HT-29 (cell line): ENCODE measurements around the gene FAM193A. TPM values are rescaled to one million over a fixed set of nuclear protein-coding genes. Genes with fewer than 3 reads are reported as not detected.
"Not testable (repeated sequence)": the region's sequence is repeated elsewhere in the genome, so short reads cannot be mapped to it uniquely, and the experiment has no call there.

Experiments used
- DNase-seq: peaks from one replicate; pipeline ENCODE4 v3.0.0-alpha.2; 2015; ENCODE audit warnings: low spot score
- total RNA-seq: library from RNA; depleted of rRNA; stranded (reverse); fragments of >200 nt; shearing (Covaris generic); gene quantifications from 2 replicates; pipeline ENCODE4 v1.2.3, GENCODE V29; 2014

FAM193A gene
- total RNA-seq, 1 experiment from 2014 or later = 13.8 TPM

DNA sequence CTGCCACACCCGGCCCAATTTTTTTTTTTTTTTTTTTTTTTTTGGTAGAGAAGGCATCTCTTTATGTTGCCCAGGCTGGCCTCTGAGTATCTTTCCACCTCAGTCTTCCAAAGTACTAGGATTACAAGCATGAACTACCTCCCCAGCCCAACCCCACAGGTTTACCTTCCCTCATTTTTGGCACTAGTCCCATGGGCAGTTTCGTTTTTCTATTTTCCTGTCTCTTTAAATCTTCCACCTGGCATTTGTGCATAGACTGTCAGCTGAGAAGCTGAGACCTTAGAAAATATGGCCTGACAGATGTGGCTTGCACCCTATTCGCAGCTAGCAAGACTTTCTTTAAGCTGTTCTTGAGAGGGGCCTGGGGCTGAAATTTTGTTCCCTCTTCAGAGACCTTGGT lies 191.8 kb downstream of the FAM193A start:
- no peak for DNase-seq

DNA sequence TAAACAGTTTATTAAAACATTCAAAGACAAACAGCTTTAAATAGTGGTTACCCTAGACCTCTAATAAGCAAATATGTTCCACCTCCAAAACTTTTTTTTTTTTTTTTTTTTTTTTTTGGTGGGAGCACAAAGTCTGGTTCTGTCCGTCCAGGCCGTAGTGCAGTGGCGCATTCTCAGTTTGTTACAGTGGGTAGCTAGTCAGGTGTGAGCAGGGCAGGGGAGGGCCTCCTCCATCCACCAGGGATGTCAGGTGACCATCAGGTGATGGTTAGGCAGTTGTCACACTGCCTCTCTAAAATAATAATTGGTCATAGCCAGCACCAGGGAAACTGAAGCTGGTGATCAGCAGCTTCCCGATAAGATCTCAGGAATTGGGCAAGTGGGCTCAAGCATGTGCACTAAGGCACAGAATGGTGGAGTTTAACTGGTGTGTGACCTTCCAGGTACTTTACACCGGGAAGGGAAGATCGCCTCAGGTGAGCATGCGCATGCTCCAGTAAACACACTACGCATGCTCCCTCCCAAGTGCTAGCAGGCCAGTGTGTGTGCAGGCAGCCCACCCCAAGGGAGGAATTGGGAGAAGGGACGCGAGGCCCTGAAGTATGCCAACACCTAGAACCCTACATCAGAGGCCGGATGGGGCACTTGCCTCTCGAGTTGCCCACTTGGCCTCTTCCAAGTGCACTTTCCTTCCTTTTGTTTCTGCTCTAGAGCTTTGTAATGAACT lies 192.5 kb downstream of the FAM193A start:
- DNase-seq = no peak

DNA sequence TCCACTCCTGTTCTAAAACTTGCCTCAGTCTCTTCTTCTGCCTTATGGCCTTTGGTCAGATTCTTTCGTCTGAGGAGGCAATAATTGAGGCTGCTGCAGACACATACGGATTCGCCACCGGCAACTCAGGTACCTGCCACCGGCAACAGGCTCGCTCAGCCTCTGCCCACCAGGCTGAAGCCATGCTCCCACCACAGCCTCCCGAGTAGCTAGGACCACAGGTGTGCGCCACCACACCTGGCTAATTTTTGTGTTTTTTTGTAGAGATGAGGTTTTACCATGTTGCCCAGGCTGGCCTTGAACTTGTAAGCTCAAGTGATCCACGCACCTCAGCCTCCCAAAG lies 193.1 kb downstream of the FAM193A start:
- no peak for DNase-seq

DNA sequence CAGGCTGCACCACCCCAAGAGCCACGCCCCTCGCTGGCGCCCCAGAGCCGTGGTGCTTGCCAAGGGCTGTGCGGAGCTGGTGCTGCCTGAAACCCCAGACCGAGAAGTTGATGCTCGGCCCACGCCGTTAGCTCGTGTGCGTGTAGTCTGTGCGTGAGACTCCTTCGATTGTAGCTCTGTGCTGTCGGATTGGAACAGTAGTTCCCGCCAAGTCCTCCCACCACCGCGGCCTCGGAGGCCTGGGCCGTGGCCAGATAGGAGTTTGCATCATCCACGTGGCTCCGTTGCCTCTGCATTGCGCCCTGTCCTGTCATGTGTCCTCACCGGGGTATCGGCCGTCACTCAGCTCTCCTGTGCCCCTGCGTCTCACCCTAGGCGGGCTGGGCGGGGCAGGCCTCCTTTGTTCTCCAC lies 195.5 kb downstream of the FAM193A start:
- DNase-seq = no peak

DNA sequence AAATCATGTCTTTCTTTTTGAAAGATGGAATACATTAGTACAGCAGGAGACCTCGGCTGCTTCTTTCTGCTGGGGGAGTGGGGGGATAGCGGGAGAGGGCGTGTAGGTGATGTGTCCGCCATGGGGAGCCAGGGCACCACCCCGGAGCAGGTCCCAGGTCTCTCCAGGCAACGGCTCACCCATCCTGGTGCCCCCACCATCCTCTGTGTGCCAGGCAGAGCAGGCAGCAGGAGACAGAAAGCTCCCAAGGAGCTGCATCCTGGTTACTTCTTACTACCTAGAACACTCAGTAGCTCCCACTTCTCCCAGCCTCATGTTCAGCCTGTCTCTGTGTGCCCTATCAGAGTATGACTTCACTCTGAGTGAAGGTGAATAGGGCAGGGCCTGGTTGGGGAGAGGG lies 196.1 kb downstream of the FAM193A start:
- no peak for DNase-seq

DNA sequence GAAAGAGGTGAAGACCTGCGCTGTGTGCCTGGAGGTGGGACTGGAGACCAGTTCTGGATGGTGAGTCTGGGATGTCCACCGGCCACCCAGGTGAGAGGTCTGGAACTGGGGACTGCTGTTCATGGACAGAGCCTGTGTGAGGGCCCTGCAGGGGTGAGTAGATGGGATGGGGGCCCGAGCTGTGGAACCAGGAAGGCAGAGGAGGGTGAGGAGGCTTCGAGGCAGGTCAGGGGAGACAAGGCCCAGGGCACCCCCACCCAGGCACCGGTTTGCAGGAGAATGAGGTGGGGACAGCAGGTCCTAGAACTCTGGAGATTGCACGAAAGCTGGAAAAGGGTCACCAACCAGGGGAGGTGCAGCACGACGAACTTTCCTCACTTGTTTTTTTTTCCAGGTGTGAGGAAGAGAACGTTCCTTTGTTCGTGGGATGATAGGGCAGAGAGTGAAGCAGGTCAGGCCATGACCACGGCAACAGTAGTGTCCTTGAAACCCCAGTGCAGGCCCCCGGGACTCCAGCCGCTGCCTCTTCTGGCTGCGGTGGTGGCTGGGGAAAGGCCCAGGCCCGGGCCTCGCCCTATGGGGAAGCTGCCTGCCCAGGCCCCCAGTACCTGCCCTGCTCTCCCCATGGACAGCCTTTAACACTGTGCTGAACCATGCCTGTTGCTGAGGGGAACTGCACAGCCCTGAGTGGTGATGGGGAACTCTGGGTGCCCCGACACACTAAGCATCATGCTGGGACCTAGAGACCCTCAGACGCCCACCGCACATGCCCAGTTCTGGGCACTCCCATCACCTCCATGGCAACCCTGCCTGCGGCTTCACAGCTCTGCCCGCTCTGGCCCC lies 196.8 kb downstream of the FAM193A start:
- no peak for DNase-seq

DNA sequence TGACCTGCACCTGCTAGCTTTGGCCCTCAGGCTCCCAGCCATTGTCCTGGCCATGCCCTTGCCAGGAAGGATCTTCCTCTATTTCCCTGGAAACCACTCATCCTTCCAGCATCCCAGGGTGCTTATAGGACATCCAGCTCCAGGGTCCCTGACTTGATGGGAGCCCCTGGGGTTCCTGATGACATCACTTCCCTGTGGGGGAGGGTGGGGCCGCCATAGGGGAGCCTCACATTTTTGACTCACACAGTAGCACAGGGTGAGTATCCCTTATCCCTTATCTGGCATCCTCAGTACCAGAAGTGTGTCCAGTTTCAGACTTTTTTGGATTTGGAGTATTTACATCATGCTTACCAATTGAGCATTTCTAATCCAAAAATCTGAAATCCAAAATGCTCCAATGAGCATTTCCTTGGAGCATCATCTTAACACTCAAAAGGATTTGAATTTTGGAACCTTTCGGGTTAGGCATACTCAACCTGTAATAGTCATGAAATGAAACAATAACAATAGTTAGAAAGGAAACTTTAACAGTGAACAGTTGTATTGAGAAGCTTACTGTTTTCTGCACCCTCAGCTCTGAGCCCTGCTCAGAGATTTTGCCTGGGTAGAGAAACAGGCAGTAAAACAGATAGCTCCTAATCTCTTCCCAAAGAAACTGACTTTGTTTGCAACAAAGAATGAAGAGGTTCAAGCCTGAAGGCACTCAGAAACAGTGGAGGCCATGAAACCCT lies 197.6 kb downstream of the FAM193A start:
- DNase-seq = no peak

DNA sequence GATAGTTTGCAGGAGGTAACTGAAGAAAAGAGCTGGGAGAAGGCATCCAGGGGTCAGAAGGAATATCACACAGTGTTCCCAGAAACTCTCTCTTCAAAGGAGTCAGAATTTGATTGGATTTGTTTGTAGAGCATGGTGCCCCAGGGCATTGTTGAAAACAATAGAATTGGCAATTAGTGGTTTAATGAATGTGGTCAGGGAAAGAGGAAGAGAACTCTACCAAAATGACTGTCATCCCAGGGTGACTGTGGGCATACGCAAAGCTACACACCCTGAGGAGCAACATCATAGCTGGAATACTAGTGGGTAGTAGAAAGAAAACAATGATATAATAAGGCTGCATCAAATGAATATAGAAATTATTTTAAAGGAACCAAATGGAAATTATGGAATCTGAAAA lies 198.2 kb downstream of the FAM193A start:
- no peak for DNase-seq

DNA sequence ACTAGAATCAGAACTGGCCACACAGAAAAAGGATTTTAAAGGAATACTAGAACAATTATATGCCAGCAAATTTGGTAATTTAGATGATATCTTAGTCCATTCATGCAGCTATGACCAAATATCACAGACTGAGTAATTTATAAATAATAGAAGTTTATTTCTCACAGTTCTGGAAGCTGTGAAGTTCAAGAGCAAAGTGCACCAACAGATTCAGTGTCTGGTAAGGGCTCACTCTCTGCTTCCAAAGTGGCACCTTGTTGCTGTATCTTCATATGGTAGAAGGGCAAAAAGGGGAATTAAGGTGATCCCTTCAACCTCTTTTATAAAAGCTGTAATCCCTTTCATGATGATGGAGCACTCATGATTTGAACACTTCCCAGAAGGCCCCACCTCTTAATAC lies 199.4 kb downstream of the FAM193A start:
- DNase-seq = no peak

DNA sequence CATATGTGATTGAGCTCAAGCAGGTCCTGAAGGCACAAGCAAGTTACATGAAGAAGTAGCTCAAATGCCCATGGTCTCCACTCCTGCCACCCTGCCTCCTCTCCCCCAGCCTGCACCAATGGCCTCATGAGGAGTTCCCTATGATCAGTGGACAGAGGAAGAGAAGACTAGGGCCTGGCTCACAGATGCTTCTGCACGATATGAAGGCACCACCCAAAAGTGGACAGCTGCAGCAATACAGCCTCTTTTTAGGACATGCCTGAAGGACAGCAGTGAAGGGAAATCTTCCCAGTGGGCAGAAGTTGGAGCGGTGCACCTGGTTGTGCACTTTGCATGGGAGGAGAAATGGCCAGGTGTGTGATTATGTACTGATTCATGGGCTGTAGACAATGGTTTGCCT lies 201.8 kb downstream of the FAM193A start:
- not testable (repeated sequence) for DNase-seq

DNA sequence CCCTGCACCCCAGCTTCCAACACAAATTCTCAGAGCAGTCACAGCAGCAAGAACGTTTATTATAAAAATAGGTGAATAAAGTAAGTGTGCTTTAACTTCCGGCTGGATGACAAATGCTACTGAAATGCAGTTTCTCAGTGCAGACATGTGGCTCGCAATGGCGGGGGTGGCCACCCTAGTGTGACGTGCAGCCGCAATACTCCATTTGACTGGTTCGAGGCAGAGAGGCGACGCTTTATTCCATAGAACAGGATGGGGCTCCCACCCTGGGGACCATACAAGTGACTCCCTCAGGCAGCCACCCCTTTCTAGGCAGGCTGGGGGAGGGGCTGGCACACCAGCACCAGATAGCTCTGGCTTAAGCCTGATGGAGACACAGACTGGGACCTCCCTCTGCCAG lies 205.2 kb downstream of the FAM193A start:
- DNase-seq = no peak

DNA sequence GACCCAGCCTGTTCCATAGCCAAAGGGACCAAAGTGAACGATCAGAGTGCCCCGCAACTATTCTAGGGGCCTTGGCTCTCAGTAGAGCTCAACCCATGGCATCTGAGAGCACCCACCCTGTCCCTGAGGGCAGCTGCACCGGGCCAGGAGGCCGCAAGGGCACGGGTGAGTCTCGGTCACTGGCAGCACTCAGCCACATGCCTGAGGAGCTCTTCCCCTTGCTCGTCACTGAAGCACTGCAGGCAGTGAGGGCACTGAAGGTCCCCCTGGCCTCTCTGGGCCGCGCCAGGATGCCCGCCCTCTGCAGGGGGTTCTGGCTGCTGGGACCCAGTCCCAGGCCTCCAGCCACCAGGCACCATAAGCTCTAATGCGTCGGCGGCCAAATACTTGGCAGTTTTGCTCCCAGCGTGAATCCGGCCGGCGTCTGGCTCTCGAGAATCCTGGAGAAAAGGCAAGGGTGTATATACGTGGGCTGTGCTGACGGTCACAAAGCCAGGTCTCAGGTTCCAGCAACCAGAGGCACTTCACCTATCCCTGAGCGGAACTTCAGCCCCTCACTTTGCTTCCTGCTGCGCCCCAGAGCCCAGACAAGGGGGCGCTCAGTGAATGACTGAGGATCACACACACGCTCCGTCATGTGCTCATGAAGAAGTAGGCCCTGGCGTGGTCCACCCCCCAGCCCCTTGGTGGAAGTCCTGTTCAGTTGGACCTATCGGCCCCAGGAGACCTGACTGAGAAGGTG lies 205.8 kb downstream of the FAM193A start:
- DNase-seq = no peak

DNA sequence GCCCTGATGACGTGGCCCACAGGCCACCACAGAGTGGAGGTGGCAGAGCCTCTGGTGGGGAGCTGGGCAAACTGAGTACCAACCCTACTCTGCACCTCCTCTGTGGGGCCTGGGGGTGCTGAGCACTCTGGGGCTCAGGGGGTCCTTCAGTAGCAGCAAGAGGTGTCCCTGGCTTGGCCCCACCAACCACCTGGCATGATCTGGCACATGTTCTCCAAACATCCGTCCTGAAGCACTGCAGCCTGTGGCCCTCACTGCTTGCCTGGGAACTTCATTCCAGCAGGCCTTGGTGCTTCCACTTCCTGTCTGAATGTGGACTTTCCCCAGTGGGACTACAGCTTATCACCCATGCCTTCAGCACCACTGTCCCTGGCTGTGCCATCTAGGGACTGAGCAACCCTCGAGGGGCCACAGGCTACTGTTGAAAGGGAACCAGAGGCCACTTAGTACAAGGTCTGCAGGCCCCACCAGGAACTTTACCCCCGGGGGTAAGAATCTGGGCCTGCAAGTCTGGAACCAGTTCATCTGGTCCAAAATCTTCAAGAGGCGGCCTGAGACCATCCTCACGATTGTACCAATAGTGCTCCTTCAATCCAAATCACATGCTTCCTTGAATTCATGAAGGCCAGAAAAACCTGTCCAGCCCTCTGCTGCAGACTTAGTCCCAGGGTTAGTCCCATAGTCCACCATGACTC lies 206.5 kb downstream of the FAM193A start:
- DNase-seq = no peak

DNA sequence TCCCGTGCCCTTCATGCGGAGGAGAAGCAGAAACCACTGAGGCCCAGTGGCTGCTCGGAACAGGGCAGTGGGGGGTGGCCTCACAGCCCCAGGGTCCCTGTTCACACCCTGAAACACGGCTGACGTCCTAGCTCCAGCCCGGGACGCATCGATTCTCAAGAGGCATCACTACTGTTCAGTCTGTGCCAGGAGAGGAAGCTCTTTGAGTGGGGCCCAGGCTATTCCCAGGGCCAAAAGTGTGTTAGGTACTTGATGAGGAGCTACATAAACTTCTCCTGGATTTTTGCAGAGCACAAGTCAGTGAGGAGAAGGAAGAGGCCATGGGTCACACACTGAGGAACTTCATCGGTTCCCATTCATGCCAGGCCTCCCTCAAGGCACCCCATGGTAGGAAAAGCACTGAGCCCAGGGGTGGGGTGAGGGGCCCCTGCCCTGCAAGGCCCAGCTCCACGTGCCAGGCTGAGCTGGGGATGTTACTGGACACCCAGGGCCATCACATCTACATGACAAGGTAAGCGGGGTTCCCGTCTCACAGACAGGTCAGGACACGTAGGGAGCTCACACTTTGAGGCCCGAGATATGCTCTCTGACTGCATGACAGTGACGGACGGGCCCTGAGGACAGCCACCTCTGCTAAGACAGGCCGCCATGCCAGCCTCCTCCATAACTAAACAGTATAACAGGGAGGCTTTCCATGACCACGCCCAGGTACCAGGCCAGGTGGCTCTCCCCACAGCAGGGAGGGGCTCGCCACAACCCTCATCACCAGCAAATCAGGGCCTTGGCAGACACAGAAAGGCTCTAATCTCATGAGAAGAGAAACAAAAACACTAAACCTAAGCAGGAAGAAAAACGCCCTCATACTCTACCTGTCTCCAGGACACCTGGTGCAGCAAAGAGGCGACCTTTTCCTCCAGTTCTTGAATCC lies 207.3 kb downstream of the FAM193A start:
- DNase-seq = no peak

DNA sequence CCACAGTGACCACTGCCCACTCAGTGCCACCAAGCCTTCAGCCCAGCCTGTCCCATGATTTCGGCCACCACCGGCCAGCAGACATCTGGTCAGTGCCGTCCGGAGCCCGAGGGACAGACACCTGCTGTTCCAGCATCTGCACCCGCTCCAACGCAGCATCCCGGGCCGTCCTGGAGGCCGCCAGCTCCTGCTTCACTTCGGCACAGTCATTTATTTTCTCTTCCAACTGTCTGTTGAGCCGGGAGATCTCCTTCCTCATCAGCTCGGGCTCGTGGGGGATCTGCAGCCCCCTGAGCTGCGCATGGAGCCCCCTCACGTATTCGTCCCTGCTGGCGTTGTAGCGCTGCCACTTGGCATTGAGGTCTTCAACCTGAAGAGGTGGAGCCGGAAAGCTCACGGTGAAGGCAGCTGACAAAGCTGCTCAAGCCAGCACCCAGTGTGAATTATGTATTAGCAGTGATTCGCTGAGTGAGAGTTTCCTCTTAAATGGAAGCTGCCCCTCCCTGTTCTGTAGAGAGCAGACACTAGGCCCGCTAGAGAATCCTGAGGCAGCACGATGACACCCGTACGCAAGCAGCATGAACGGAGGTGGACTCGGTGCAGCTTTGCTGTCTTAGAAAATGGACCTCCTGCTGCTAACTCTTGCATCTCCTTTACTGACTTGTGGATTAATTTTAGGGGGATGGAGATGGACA lies 208.3 kb downstream of the FAM193A start:
- no peak for DNase-seq

DNA sequence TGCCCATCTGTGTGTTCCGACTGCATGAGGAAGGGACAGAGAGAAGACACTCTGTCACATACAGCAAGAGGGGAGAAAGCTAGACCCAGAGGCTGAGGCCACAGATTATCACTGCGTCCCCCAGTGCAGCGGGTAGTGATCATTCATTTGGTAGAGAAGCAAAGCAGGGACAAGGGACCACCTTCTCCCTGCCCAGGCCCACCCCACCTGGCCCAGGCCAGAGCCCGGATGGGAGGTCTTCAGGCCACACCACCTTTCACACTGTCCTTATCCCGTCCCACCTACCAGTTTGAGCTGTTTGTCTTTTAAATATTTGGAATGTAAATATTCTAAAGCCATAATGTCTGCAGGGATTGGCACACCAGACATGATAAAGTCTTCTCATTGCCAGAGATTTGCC lies 209.1 kb downstream of the FAM193A start:
- DNase-seq = no peak

DNA sequence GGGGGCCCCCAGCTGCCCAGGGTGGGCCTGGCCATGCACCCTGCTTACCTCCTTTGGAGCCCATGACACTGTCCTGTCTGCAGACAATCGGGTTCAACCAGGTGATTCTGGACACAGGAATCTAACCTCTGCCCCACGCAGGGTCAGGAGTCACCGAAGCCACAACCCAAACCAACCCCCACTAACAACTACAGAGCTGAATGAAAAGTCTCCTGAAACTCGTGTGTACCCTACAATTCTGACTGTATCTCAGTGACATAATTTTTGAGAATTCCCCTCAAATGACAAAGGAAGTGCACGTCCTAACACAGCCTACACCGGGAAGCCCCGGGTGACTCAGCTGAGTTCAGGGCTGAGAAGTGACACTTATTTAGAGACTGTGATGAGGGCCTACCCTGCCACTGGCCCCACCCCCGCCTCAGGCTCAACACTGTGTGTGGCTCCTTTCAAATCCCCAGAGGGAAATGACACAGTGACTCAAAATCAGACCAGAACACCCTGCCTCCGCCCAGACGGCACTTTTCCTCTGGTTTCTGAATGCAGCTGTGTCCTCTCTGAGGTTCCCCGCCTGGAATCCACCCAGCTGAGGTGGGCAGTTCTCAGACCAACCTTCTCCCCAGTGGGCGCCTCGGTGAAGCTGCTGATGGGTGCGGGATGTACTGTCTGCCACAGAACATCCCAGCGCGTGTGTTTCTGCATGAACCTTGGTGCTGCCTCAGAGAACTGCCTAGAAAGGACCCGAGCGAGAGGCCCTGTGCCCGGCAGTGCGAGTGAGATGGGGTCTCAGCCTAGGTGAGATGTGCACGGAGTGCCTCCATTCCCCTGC lies 209.7 kb downstream of the FAM193A start:
- no peak for DNase-seq

DNA sequence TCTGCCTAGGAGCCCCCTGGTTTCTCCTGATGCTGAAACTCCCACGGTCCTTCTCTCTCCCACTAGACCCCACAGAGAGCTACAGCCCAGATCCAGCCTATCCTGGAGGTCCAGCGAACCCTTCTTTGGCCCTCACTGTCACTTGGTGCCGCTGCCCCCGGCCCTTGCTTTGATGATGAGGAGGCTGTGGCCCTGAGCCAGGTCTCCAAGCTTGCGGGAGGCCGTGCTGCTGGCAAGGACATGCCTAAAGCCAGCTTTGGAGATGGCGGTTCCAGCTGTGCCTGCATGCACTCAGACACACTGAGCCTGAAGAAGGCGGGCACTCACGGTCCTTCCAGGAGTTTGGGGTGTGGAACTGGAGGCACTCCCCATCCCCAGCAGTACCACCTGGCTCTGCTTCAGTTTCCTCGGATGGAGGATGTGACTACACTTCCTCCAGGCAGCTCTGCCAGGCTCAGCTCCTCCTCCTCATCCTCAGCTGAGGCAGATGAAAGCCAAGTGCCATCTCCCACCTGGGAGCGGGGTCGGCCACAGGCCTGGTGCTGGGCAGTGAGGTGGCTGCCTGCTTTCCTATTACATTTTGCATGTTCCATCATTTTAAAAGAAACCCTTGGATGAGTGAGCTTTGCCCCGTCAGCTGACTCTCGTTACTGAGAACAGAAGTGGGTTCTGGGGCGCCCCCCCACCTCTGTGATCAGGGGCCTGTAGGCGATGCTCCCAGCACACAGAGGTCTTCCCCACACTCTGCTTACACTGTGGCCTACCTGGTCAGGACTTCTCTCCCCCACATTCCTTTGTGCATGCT lies 210.6 kb downstream of the FAM193A start:
- DNase-seq = no peak
